Suprapubic skin (tissue), 3 donors: ENCODE measurements around the gene LPP.

ENCODE experiments used
- POLR2A ChIP-seq, 2 donors: fragments of 450-650 bp; IDR thresholded peaks; one replicate each; pipeline ENCODE4 v1.6.1; 2017; ENCODE audit warnings: antibody characterized with exemption in 2 of 2, mild to moderate bottlenecking in 2 of 2, moderate library complexity in 2 of 2
- TF ChIP-seq, protein P1 (sequence below), 2 donors: fragments of 200-600 bp in 1 of 2; fragments of 450-650 bp in 1 of 2; sonication (generic) in 1 of 2; IDR thresholded peaks; one replicate each; pipeline ENCODE4 v1.5.1; 2016 to 2019; ENCODE audit warnings: antibody characterized with exemption in 2 of 2, mild to moderate bottlenecking in 1 of 2, moderate library complexity in 1 of 2

DNA sequence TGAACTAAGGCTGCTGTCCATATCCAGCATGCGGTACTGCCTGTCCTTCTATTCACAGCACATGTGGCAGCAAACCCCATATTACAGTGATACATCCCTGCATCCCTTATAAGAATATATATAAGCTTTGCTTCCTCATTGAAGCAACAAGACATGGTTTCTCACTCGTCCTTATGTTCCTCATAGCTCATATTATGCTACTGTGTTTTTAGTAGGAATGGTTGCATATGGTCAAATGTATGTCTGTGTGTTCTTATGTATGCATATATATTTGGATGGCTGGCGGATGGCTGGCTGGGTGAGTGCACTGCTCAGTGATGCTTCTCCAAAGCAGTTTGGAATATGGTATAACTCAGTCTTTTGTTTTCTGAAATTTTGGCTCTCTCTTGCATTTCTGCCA, 254.9 kb downstream of the LPP start:
- TF ChIP-seq, protein P1, sequence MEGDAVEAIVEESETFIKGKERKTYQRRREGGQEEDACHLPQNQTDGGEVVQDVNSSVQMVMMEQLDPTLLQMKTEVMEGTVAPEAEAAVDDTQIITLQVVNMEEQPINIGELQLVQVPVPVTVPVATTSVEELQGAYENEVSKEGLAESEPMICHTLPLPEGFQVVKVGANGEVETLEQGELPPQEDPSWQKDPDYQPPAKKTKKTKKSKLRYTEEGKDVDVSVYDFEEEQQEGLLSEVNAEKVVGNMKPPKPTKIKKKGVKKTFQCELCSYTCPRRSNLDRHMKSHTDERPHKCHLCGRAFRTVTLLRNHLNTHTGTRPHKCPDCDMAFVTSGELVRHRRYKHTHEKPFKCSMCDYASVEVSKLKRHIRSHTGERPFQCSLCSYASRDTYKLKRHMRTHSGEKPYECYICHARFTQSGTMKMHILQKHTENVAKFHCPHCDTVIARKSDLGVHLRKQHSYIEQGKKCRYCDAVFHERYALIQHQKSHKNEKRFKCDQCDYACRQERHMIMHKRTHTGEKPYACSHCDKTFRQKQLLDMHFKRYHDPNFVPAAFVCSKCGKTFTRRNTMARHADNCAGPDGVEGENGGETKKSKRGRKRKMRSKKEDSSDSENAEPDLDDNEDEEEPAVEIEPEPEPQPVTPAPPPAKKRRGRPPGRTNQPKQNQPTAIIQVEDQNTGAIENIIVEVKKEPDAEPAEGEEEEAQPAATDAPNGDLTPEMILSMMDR (IDR thresholded peaks at IDR 0.05), result no peak
- no peak for TF ChIP-seq POLR2A (IDR thresholded peaks at IDR 0.05)
